K562 (cell line): ENCODE data around the gene MTA2. TPM values are rescaled to one million over a fixed set of nuclear protein-coding genes. Genes with fewer than 3 reads are reported as not detected.
A peak's percentile ranks its signal among the peaks of the same experiment; 100 is the strongest.

ENCODE experiments used
- CREM ChIP-seq: IDR thresholded peaks from 2 replicates; pipeline ENCODE4 v1.6.1; 2014; ENCODE audit warnings: antibody characterized with exemption, low read depth
- GABPB1 ChIP-seq: sonication (generic); formaldehyde crosslinking; IDR thresholded peaks from 2 replicates; pipeline ENCODE4 v1.8.0; 2022; ENCODE audit warnings: mild to moderate bottlenecking, missing genetic modification reagents
- HIVEP1 ChIP-seq: fragments of 250-450 bp; sonication (Bioruptor Pico); IDR thresholded peaks from 2 replicates; pipeline ENCODE4 v1.4.0; 2020; ENCODE audit warnings: mild to moderate bottlenecking
- ILK ChIP-seq: fragments of 450-650 bp; IDR thresholded peaks from 2 replicates; pipeline ENCODE4 v1.6.1; 2016; ENCODE audit warnings: missing genetic modification characterization, low read depth, mild to moderate bottlenecking, missing compliant biosample characterization, moderate library complexity, borderline replicate concordance
- POLR2A ChIP-seq: fragments of 450-650 bp; conservative IDR thresholded peaks from 2 replicates; pipeline ENCODE4 v1.6.1; 2016
- POLR2B ChIP-seq: fragments of 450-650 bp; IDR thresholded peaks from 2 replicates; pipeline ENCODE4 v1.6.1; 2018; ENCODE audit warnings: low read depth; ENCODE audit not compliant: partially characterized antibody
- POLR2H ChIP-seq: IDR thresholded peaks from 2 replicates; pipeline ENCODE4 v1.6.1; 2016; ENCODE audit warnings: missing genetic modification characterization, low read depth, mild to moderate bottlenecking, control low read depth, missing compliant biosample characterization, moderate library complexity
- PTBP1 ChIP-seq: fragments of 200-400 bp; formaldehyde crosslinking; IDR thresholded peaks from 2 replicates; pipeline ENCODE4 v1.6.1; 2017; ENCODE audit warnings: low read depth, low read length
- TAF15 ChIP-seq: fragments of 200-400 bp; formaldehyde crosslinking; IDR thresholded peaks from 2 replicates; pipeline ENCODE4 v1.6.1; 2017; ENCODE audit warnings: mild to moderate bottlenecking, low read depth, low read length, moderate library complexity
- TFAP4 ChIP-seq: sonication (generic); formaldehyde crosslinking; IDR thresholded peaks from 2 replicates; pipeline ENCODE4 v1.8.0; 2022; ENCODE audit warnings: missing genetic modification reagents, mild to moderate bottlenecking, moderate library complexity, borderline replicate concordance
- TSC22D4 ChIP-seq: fragments of 450-650 bp; IDR thresholded peaks from 2 replicates; pipeline ENCODE4 v1.6.1; 2016; ENCODE audit warnings: missing genetic modification characterization, missing biosample characterization, control low read depth
- VEZF1 ChIP-seq: fragments of 200-800 bp; sonication (Bioruptor generic); IDR thresholded peaks from 2 replicates; pipeline ENCODE4 v1.6.1; 2017; ENCODE audit warnings: missing genetic modification characterization, missing compliant biosample characterization
- ZBTB33 ChIP-seq: sonication (generic); formaldehyde crosslinking; IDR thresholded peaks from 2 replicates; pipeline ENCODE4 v1.8.1; 2023; ENCODE audit warnings: mild to moderate bottlenecking, missing genetic modification reagents
- ZNF3 ChIP-seq: fragments of 250-450 bp; sonication (Bioruptor Pico); IDR thresholded peaks from 2 replicates; pipeline ENCODE4 v1.5.0; 2021; ENCODE audit warnings: mild to moderate bottlenecking, moderate library complexity
- ZNF507 ChIP-seq: conservative IDR thresholded peaks from 2 replicates; pipeline ENCODE4 v1.6.1; 2017; ENCODE audit warnings: missing genetic modification characterization, missing compliant biosample characterization
- polyA plus RNA-seq, 8 experiments: library from polyadenylated mRNA; depleted of rRNA in 4 of 8; stranded (reverse) in 5 of 8; unstranded in 3 of 8; fragments of >200 nt; fragmentation: Nextera tagmentation in 2 of 8; fragmentation: Illumina TruSeq in 1 of 8; extraction: Ambion mirVana in 2 of 8; extraction: Trizol in 1 of 8; gene quantifications; 2 replicates each; pipeline versions ENCODE4 v1.2.1 to v1.2.3, GENCODE V29; 2011 to 2014; ENCODE audit warnings: inconsistent platforms in 1 of 8, missing spikeins in 1 of 8
- total RNA-seq, 7 experiments: library from RNA; depleted of rRNA in 6 of 7; stranded (reverse); fragments of >200 nt in 6 of 7; fragmentation: Illumina TruSeq in 2 of 7; extraction: Trizol in 2 of 7; gene quantifications; 2 replicates each; pipeline versions ENCODE4 v1.2.1 to v1.2.3, GENCODE V29; 2011 to 2021; ENCODE audit warnings: low replicate concordance in 1 of 7
- TF ChIP-seq, protein P1 (sequence below): fragments of 250-450 bp; sonication (Bioruptor Pico); IDR thresholded peaks from 2 replicates; pipeline ENCODE4 v1.5.0; 2021; ENCODE audit warnings: mild to moderate bottlenecking, borderline replicate concordance
- TF ChIP-seq, protein P2 (sequence below): fragments of 250-450 bp; sonication (Bioruptor Pico); IDR thresholded peaks from 2 replicates; pipeline ENCODE4 v1.9.0; 2021; ENCODE audit warnings: mild to moderate bottlenecking, inconsistent platforms
- TF ChIP-seq, protein P3 (sequence below): fragments of 250-450 bp; sonication (Bioruptor Pico); IDR thresholded peaks from 2 replicates; pipeline ENCODE4 v1.6.1; 2021; ENCODE audit warnings: mild to moderate bottlenecking

The MTA2 gene
- total and polyA plus RNA-seq, 9 of the 15 experiments (the other 6 are each of a cell fraction or from before 2014, with no cell fraction given): 6.2 to 220 (median 172) TPM

DNA sequence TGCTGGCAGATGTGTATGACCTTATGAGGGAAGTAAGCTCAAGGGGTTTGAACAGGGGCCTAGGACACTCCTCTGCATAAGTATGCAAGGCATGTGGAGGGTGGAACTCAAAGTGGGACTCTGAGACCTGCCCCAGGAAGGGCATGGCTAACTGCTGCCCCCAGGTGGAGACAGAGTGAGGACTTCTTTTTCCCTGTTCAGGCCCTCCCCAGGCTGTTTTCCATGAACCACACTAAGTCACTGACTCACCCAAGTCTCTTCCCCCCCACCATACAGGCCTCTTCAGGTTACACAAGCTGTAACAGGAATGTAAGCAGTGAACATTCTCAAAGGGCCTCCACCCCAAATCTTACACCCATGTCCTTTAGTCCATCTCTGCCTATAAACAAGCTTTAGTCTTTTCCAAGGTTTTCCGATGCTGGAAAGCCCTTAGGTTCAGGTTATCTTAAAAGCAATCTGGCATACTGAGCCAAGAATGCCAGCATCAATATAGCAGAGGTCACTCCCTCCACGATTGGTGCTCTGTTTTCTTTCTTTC, 41.0 kb downstream of the MTA2 start (continued):
- no peak for TF ChIP-seq POLR2B
- no peak for TF ChIP-seq POLR2A
- no peak for TF ChIP-seq TAF15
- peak; percentile 40; the same call in 1 of the 2 replicates for TF ChIP-seq CREM
- TF ChIP-seq, protein P1, sequence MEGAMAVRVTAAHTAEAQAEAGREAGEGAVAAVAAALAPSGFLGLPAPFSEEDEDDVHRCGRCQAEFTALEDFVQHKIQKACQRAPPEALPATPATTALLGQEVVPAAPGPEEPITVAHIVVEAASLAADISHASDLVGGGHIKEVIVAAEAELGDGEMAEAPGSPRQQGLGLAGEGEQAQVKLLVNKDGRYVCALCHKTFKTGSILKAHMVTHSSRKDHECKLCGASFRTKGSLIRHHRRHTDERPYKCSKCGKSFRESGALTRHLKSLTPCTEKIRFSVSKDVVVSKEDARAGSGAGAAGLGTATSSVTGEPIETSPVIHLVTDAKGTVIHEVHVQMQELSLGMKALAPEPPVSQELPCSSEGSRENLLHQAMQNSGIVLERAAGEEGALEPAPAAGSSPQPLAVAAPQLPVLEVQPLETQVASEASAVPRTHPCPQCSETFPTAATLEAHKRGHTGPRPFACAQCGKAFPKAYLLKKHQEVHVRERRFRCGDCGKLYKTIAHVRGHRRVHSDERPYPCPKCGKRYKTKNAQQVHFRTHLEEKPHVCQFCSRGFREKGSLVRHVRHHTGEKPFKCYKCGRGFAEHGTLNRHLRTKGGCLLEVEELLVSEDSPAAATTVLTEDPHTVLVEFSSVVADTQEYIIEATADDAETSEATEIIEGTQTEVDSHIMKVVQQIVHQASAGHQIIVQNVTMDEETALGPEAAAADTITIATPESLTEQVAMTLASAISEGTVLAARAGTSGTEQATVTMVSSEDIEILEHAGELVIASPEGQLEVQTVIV: no peak
- peak; percentile 52; the same call in 1 of the 2 replicates for TF ChIP-seq TFAP4 (CRISPR knock-in tag)
- TF ChIP-seq ILK (tag): no peak
- TF ChIP-seq, protein P2, sequence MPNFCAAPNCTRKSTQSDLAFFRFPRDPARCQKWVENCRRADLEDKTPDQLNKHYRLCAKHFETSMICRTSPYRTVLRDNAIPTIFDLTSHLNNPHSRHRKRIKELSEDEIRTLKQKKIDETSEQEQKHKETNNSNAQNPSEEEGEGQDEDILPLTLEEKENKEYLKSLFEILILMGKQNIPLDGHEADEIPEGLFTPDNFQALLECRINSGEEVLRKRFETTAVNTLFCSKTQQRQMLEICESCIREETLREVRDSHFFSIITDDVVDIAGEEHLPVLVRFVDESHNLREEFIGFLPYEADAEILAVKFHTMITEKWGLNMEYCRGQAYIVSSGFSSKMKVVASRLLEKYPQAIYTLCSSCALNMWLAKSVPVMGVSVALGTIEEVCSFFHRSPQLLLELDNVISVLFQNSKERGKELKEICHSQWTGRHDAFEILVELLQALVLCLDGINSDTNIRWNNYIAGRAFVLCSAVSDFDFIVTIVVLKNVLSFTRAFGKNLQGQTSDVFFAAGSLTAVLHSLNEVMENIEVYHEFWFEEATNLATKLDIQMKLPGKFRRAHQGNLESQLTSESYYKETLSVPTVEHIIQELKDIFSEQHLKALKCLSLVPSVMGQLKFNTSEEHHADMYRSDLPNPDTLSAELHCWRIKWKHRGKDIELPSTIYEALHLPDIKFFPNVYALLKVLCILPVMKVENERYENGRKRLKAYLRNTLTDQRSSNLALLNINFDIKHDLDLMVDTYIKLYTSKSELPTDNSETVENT: no peak
- 0 out of 2 replicates have a peak, but pooled peaks have one; percentile 52 for TF ChIP-seq ZBTB33
- TF ChIP-seq TSC22D4 (tag): no peak
- TF ChIP-seq VEZF1 (CRISPR knock-in tag): peak; percentile 77
- no peak for TF ChIP-seq POLR2H (tag)
- TF ChIP-seq PTBP1: no peak
- TF ChIP-seq, protein P3, sequence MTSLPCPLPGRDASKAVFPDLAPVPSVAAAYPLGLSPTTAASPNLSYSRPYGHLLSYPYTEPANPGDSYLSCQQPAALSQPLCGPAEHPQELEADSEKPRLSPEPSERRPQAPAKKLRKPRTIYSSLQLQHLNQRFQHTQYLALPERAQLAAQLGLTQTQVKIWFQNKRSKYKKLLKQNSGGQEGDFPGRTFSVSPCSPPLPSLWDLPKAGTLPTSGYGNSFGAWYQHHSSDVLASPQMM: no peak
- no peak for TF ChIP-seq ZNF3 (CRISPR knock-in tag)
- TF ChIP-seq GABPB1 (CRISPR knock-in tag): peak; percentile 46; the same call in 1 of the 2 replicates
- TF ChIP-seq HIVEP1 (CRISPR knock-in tag): no peak
- no peak for TF ChIP-seq ZNF507 (tag)
